ENCODE results near the gene LRCH1. TPM values are rescaled to one million over a fixed set of nuclear protein-coding genes. Genes with fewer than 3 reads are reported as not detected.

The LRCH1 gene
- polyA plus RNA-seq, 1 of the 3 experiments (the other 2 are of a cell fraction): 5.5 TPM

GRCh38 chr13:46728777-46729176 is 175.8 kb downstream of the LRCH1 start:
- no peak overlapping the region for H2AFZ ChIP-seq (ENCODE audit: low read depth)
- H3K4me1 ChIP-seq (ENCODE audit: control insufficient read depth in 1 of 2, insufficient read depth in 2 of 2, low read depth in 1 of 2, low read length in 1 of 2): peaks cover 0 to 3% of the 10 kb centered on the region in 2 experiments; a peak in 1 of 4 replicates
- no peaks in the 10 kb centered on the region for H3K79me2 ChIP-seq (ENCODE audit: insufficient read depth)
- H4K20me1 ChIP-seq (ENCODE audit: insufficient read depth): no peaks in the 10 kb centered on the region
- H3K4me3 ChIP-seq (ENCODE audit: low read depth in 2 of 2, low read length in 1 of 2): no peak overlapping the region
- H3K9me2 ChIP-seq: no peaks in the 10 kb centered on the region
- CTCF ChIA-PET: interaction anchor here (1.3 kb wide), 1 partner anchor 12 kb away, joined by 3 read pairs; no protein-coding TSS in a partner anchor
- TF ChIP-seq CTCF (IDR thresholded peaks at IDR 0.05) (peak; percentile 44), IRF3 (IDR thresholded peaks at IDR 0.05; ENCODE audit: low read depth, low read length) (no peak), TCF12 (IDR thresholded peaks at IDR 0.05) (no peak), GATA2 (CRISPR knock-in tag; IDR thresholded peaks at IDR 0.05) (no peak), ZBTB33 (IDR thresholded peaks at IDR 0.05; ENCODE audit: borderline replicate concordance, low read depth) (no peak)
- H3K36me3 ChIP-seq (replicated peaks in 1 of 2; ENCODE audit: control insufficient read depth in 1 of 2, insufficient read depth in 2 of 2, low read length in 1 of 2): peaks cover 66 to 69% of the 10 kb centered on the region in 2 experiments
- no peaks in the 10 kb centered on the region for H3K9me3 ChIP-seq
- WGBS (ENCODE audit: low lambda C conversion rate): 95% methylated on average over 7 of the region's 7 CpGs
- POLR2A ChIA-PET: no interaction called here
- no peak overlapping the region for H3K4me2 ChIP-seq
- H3K27me3 ChIP-seq (ENCODE audit: insufficient read depth): no peaks in the 10 kb centered on the region
- H3F3A ChIP-seq (replicated peaks; ENCODE audit: insufficient read depth): no peaks in the 10 kb centered on the region
- no peak overlapping the region for H3K27ac ChIP-seq (ENCODE audit: low read depth in 2 of 2, low read length in 1 of 2)
- no peak for DNase-seq
- H3K9ac ChIP-seq: no peak overlapping the region

- no peak overlapping the region for H3K27ac ChIP-seq (ENCODE audit: low read depth in 2 of 2, low read length in 1 of 2)
- 96% methylated on average over 6 of the region's 6 CpGs for WGBS (ENCODE audit: low lambda C conversion rate)
- H4K20me1 ChIP-seq (ENCODE audit: insufficient read depth): no peaks in the 10 kb centered on the region
- H3K9me2 ChIP-seq: no peaks in the 10 kb centered on the region
- ChIA-PET CTCF (interaction anchor here (2.1 kb wide), 1 partner anchor 11 kb away, joined by 9 read pairs; no protein-coding TSS in a partner anchor), POLR2A (no interaction called here)
- H3F3A ChIP-seq (replicated peaks; ENCODE audit: insufficient read depth): no peaks in the 10 kb centered on the region
- no peak overlapping the region for H2AFZ ChIP-seq (ENCODE audit: low read depth)
- H3K9ac ChIP-seq: no peak overlapping the region
- no peak for DNase-seq
- peaks cover 53 to 66% of the 10 kb centered on the region in 2 experiments for H3K36me3 ChIP-seq (replicated peaks in 1 of 2; ENCODE audit: control insufficient read depth in 1 of 2, insufficient read depth in 2 of 2, low read length in 1 of 2)
- TF ChIP-seq NFIC (IDR thresholded peaks at IDR 0.05; ENCODE audit: borderline replicate concordance) (no peak), MXI1 (IDR thresholded peaks at IDR 0.05; ENCODE audit: low read depth, low read length) (no peak), USF1 (IDR thresholded peaks at IDR 0.05; ENCODE audit: borderline replicate concordance, low read depth) (no peak), POLR2AphosphoS5 (IDR thresholded peaks at IDR 0.05; ENCODE audit: low read depth, low read length) (no peak), MAX (IDR thresholded peaks at IDR 0.05; ENCODE audit: low read depth) (no peak), IRF3 (IDR thresholded peaks at IDR 0.05; ENCODE audit: low read depth, low read length) (no peak)
- no peaks in the 10 kb centered on the region for H3K27me3 ChIP-seq (ENCODE audit: insufficient read depth)
- peaks cover 0 to 9% of the 10 kb centered on the region in 2 experiments; a peak in 2 of 4 replicates for H3K4me1 ChIP-seq (ENCODE audit: control insufficient read depth in 1 of 2, insufficient read depth in 2 of 2, low read depth in 1 of 2, low read length in 1 of 2)
- no peaks in the 10 kb centered on the region for H3K9me3 ChIP-seq
- no peak overlapping the region for H3K4me2 ChIP-seq
- no peak overlapping the region for H3K4me3 ChIP-seq (ENCODE audit: low read depth in 2 of 2, low read length in 1 of 2)
- H3K79me2 ChIP-seq (ENCODE audit: insufficient read depth): no peaks in the 10 kb centered on the region
Measured at GRCh38 chr13:46731535-46731934, 178.6 kb downstream of the LRCH1 start.

All from SK-N-SH (cell line).